ENCODE measurements around the gene LYPD3. TPM values are rescaled to one million over a fixed set of nuclear protein-coding genes. Genes with fewer than 3 reads are reported as not detected.
A peak's percentile ranks its signal among the peaks of the same experiment; 100 is the strongest.
"Not testable (repeated sequence)": the region's sequence is repeated elsewhere in the genome, so short reads cannot be mapped to it uniquely, and the experiment has no call there.

The LYPD3 gene
- polyA plus RNA-seq = 1.0 TPM
- long read RNA-seq, donor 1 = 0 reads
- long read RNA-seq, donor 2 = 0 reads
- long read RNA-seq, donor 3, partial matches to known transcripts = 0 of 1 reads
- long read RNA-seq, donor 3, other reads (novel, unspliced or antisense) = 0 of 1 reads
- long read RNA-seq, donor 4 = 0 reads
- long read RNA-seq, donor 5 = 0 reads
- long read RNA-seq, donor 6 = 0 reads
- long read RNA-seq, donor 7 = 0 reads
- long read RNA-seq, donor 8 = 0 reads
- long read RNA-seq, donor 9 = 0 reads
- long read RNA-seq, donor 10 = 0 reads
- long read RNA-seq, donor 11 = 0 reads

GRCh38 chr19:43465468-43466120 is at the start of gene LYPD3:
Gene LYPD3 (minus strand): TSS chr19:43465608. CDS start chr19:43465571, 37 bp downstream.
- no CpG with 5 or more reads among the region's 24 CpGs for WGBS (ENCODE audit: insufficient coverage, low lambda C conversion rate)
- DNase-seq = peak; percentile 19 to 53
- H3K27ac ChIP-seq (ENCODE audit: low read length) = peak within 1 kb of the TSS; percentile 63

GRCh38 chr19:43512399-43512798 is 47.0 kb upstream of the LYPD3 start:
- not testable (repeated sequence) for DNase-seq; H3K4me3 ChIP-seq (ENCODE audit: low read length); H3K27ac ChIP-seq (ENCODE audit: low read length); H3K27me3 ChIP-seq (ENCODE audit: control insufficient read depth, insufficient read depth, low read length); H3K9me3 ChIP-seq (ENCODE audit: control insufficient read depth, low read depth, low read length)
- peaks cover 29% of the 10 kb centered on the region for H3K36me3 ChIP-seq (ENCODE audit: control insufficient read depth, insufficient read depth, low read length)
- peaks cover 13% of the 10 kb centered on the region for H3K4me1 ChIP-seq (ENCODE audit: control insufficient read depth, insufficient read depth, low read length)

More at GRCh38 chr19:43465468-43466120, at the start of gene LYPD3:
- Histone ChIP-seq H3K36me3 (ENCODE audit: control insufficient read depth, insufficient read depth, low read length) (no peaks in the 10 kb centered on the region), H3K27me3 (ENCODE audit: control insufficient read depth, insufficient read depth, low read length) (peaks cover 18% of the 10 kb centered on the region), H3K4me3 (ENCODE audit: low read length) (no peak within 1 kb of the TSS), H3K4me1 (ENCODE audit: control insufficient read depth, insufficient read depth, low read length) (peaks cover 4% of the 10 kb centered on the region), H3K9me3 (ENCODE audit: control insufficient read depth, low read depth, low read length) (peaks cover 5% of the 10 kb centered on the region)

GRCh38 chr19:43511324-43511723 is 45.9 kb upstream of the LYPD3 start:
- no CpG with 5 or more reads among the region's 5 CpGs for WGBS (ENCODE audit: insufficient coverage, low lambda C conversion rate)

GRCh38 chr19:43510713-43511112 is 45.3 kb upstream of the LYPD3 start:
- Histone ChIP-seq H3K9me3 (ENCODE audit: control insufficient read depth, low read depth, low read length) (no peaks in the 10 kb centered on the region), H3K27ac (ENCODE audit: low read length) (no peak overlapping the region), H3K4me1 (ENCODE audit: control insufficient read depth, insufficient read depth, low read length) (peaks cover 13% of the 10 kb centered on the region), H3K27me3 (ENCODE audit: control insufficient read depth, insufficient read depth, low read length) (no peaks in the 10 kb centered on the region), H3K36me3 (ENCODE audit: control insufficient read depth, insufficient read depth, low read length) (peaks cover 34% of the 10 kb centered on the region), H3K4me3 (ENCODE audit: low read length) (no peak overlapping the region)
- DNase-seq = no peak
- WGBS (ENCODE audit: insufficient coverage, low lambda C conversion rate) = 100% methylated on average over 1 of the region's 9 CpGs

More at GRCh38 chr19:43511324-43511723, 45.9 kb upstream of the LYPD3 start:
- Histone ChIP-seq H3K4me3 (ENCODE audit: low read length) (no peak overlapping the region), H3K27me3 (ENCODE audit: control insufficient read depth, insufficient read depth, low read length) (no peaks in the 10 kb centered on the region), H3K27ac (ENCODE audit: low read length) (no peak overlapping the region), H3K4me1 (ENCODE audit: control insufficient read depth, insufficient read depth, low read length) (peaks cover 13% of the 10 kb centered on the region), H3K9me3 (ENCODE audit: control insufficient read depth, low read depth, low read length) (no peaks in the 10 kb centered on the region), H3K36me3 (ENCODE audit: control insufficient read depth, insufficient read depth, low read length) (peaks cover 31% of the 10 kb centered on the region)
- DNase-seq = no peak

GRCh38 chr19:43507880-43508279 is 42.5 kb upstream of the LYPD3 start:
- DNase-seq = peak; percentile 58 to 72

GRCh38 chr19:43506629-43507028 is 41.2 kb upstream of the LYPD3 start:
- WGBS (ENCODE audit: insufficient coverage, low lambda C conversion rate) = no CpG with 5 or more reads among the region's 5 CpGs
- H3K36me3 ChIP-seq (ENCODE audit: control insufficient read depth, insufficient read depth, low read length) = peaks cover 38% of the 10 kb centered on the region
- no peak for DNase-seq
- H3K4me1 ChIP-seq (ENCODE audit: control insufficient read depth, insufficient read depth, low read length) = peaks cover 21% of the 10 kb centered on the region
- H3K9me3 ChIP-seq (ENCODE audit: control insufficient read depth, low read depth, low read length) = no peaks in the 10 kb centered on the region
- H3K27ac ChIP-seq (ENCODE audit: low read length) = no peak overlapping the region
- H3K27me3 ChIP-seq (ENCODE audit: control insufficient read depth, insufficient read depth, low read length) = no peaks in the 10 kb centered on the region
- no peak overlapping the region for H3K4me3 ChIP-seq (ENCODE audit: low read length)

More at GRCh38 chr19:43507880-43508279, 42.5 kb upstream of the LYPD3 start:
- H3K4me1 ChIP-seq (ENCODE audit: control insufficient read depth, insufficient read depth, low read length) = peaks cover 19% of the 10 kb centered on the region
- no peaks in the 10 kb centered on the region for H3K27me3 ChIP-seq (ENCODE audit: control insufficient read depth, insufficient read depth, low read length)
- H3K27ac ChIP-seq (ENCODE audit: low read length) = peak overlapping the region; percentile 53
- WGBS (ENCODE audit: insufficient coverage, low lambda C conversion rate) = no CpG with 5 or more reads among the region's 2 CpGs
- H3K36me3 ChIP-seq (ENCODE audit: control insufficient read depth, insufficient read depth, low read length) = peaks cover 34% of the 10 kb centered on the region
- peak overlapping the region; percentile 32 for H3K4me3 ChIP-seq (ENCODE audit: low read length)
- no peaks in the 10 kb centered on the region for H3K9me3 ChIP-seq (ENCODE audit: control insufficient read depth, low read depth, low read length)

GRCh38 chr19:43505941-43506340 is 40.5 kb upstream of the LYPD3 start:
- no peaks in the 10 kb centered on the region for H3K27me3 ChIP-seq (ENCODE audit: control insufficient read depth, insufficient read depth, low read length)
- no CpG with 5 or more reads among the region's 5 CpGs for WGBS (ENCODE audit: insufficient coverage, low lambda C conversion rate)
- no peak overlapping the region for H3K4me3 ChIP-seq (ENCODE audit: low read length)
- no peak for DNase-seq
- H3K9me3 ChIP-seq (ENCODE audit: control insufficient read depth, low read depth, low read length) = no peaks in the 10 kb centered on the region
- no peak overlapping the region for H3K27ac ChIP-seq (ENCODE audit: low read length)
- H3K4me1 ChIP-seq (ENCODE audit: control insufficient read depth, insufficient read depth, low read length) = peaks cover 21% of the 10 kb centered on the region
- H3K36me3 ChIP-seq (ENCODE audit: control insufficient read depth, insufficient read depth, low read length) = peaks cover 37% of the 10 kb centered on the region

GRCh38 chr19:43505186-43505456 is 39.7 kb upstream of the LYPD3 start:
- H3K4me1 ChIP-seq (ENCODE audit: control insufficient read depth, insufficient read depth, low read length) = peaks cover 21% of the 10 kb centered on the region
- H3K9me3 ChIP-seq (ENCODE audit: control insufficient read depth, low read depth, low read length) = no peaks in the 10 kb centered on the region
- peak overlapping the region; percentile 90 for H3K4me3 ChIP-seq (ENCODE audit: low read length)
- no CpG with 5 or more reads among the region's 3 CpGs for whole genome bisulfite sequencing (ENCODE audit: insufficient coverage, low lambda C conversion rate)
- peaks cover 29% of the 10 kb centered on the region for H3K36me3 ChIP-seq (ENCODE audit: control insufficient read depth, insufficient read depth, low read length)
- H3K27ac ChIP-seq (ENCODE audit: low read length) = peak overlapping the region; percentile 94
- DNase-seq = no peak
- no peaks in the 10 kb centered on the region for H3K27me3 ChIP-seq (ENCODE audit: control insufficient read depth, insufficient read depth, low read length)

GRCh38 chr19:43504426-43505185 is 39.2 kb upstream of the LYPD3 start, which contains the start of gene PHLDB3:
Gene PHLDB3 (minus strand): TSS chr19:43504746. CDS start chr19:43504118, 628 bp downstream.
- H3K27me3 ChIP-seq (ENCODE audit: control insufficient read depth, insufficient read depth, low read length) = no peaks in the 10 kb centered on the region
- H3K9me3 ChIP-seq (ENCODE audit: control insufficient read depth, low read depth, low read length) = no peaks in the 10 kb centered on the region
- WGBS (ENCODE audit: insufficient coverage, low lambda C conversion rate) = no CpG with 5 or more reads among the region's 42 CpGs
- H3K4me1 ChIP-seq (ENCODE audit: control insufficient read depth, insufficient read depth, low read length) = peaks cover 21% of the 10 kb centered on the region
- peaks cover 24% of the 10 kb centered on the region for H3K36me3 ChIP-seq (ENCODE audit: control insufficient read depth, insufficient read depth, low read length)
- peak within 1 kb of the TSS; percentile 90 for H3K4me3 ChIP-seq (ENCODE audit: low read length)
- peak within 1 kb of the TSS; percentile 96 for H3K27ac ChIP-seq (ENCODE audit: low read length)
- peak; percentile 68 to 78 for DNase-seq
